TTC549 (cell line): ENCODE data around the gene CTSA.
"Not testable (repeated sequence)": the region's sequence is repeated elsewhere in the genome, so short reads cannot be mapped to it uniquely, and the experiment has no call there.

ENCODE experiments used
- FAIRE-seq: peaks from 2 replicates; lab custom pipeline; 2012; peaks lifted over from hg19 to GRCh38; lab: Jason Lieb, UNC

CTSA gene

GRCh38 chr20:45918779-45919537, 27.8 kb downstream of the CTSA start:
- FAIRE-seq = no peak

- FAIRE-seq = no peak
Measured at GRCh38 chr20:45919542-45920399, 28.6 kb downstream of the CTSA start.

GRCh38 chr20:45920462-45921336, 29.6 kb downstream of the CTSA start:
- FAIRE-seq = no peak

GRCh38 chr20:45921337-45922189, 30.4 kb downstream of the CTSA start:
- FAIRE-seq = no peak

- no peak for FAIRE-seq
Measured at GRCh38 chr20:45924391-45925261, 33.5 kb downstream of the CTSA start.

- FAIRE-seq = no peak
Measured at GRCh38 chr20:45925821-45926506, 34.8 kb downstream of the CTSA start.

GRCh38 chr20:45926731-45927070, 35.6 kb downstream of the CTSA start:
- FAIRE-seq = no peak

- FAIRE-seq = no peak
Measured at GRCh38 chr20:45927071-45927878, 36.1 kb downstream of the CTSA start.

- FAIRE-seq = not testable (repeated sequence)
Measured at GRCh38 chr20:45931680-45932079, 40.5 kb downstream of the CTSA start.

GRCh38 chr20:45933266-45934045, 42.3 kb downstream of the CTSA start:
- no peak for FAIRE-seq

GRCh38 chr20:45934046-45934585, 43.0 kb downstream of the CTSA start:
- FAIRE-seq = no peak

- FAIRE-seq = no peak
Measured at GRCh38 chr20:45934586-45935415, 43.7 kb downstream of the CTSA start, which contains the start of gene PCIF1. PCIF1 (plus strand) TSS chr20:45934683; CDS start chr20:45939000, 4,317 bp downstream.

GRCh38 chr20:45935416-45936046, 44.4 kb downstream of the CTSA start:
- no peak for FAIRE-seq

GRCh38 chr20:45937765-45938164, 46.6 kb downstream of the CTSA start:
- FAIRE-seq = no peak

- no peak for FAIRE-seq
Measured at GRCh38 chr20:45938727-45939438, 47.7 kb downstream of the CTSA start.

- FAIRE-seq = no peak
Measured at GRCh38 chr20:45940053-45940452, 48.9 kb downstream of the CTSA start.
